Astrocyte (in vitro differentiated cells and primary cell): ENCODE data around the gene LHPP.

Experiments used
- CTCF ChIP-seq: IDR thresholded peaks from 2 replicates; pipeline ENCODE4 v1.5.1; 2011; ENCODE audit warnings: low read depth, mild to moderate bottlenecking, inconsistent platforms, low read length, moderate library complexity; ENCODE audit not compliant: insufficient read depth
- EZH2 ChIP-seq: IDR thresholded peaks from 2 replicates; pipeline ENCODE4 v1.6.1; 2012; ENCODE audit warnings: mild to moderate bottlenecking, low read length, inconsistent platforms; ENCODE audit not compliant: insufficient read depth

GRCh38 chr10:124534826-124535601 lies 73.4 kb downstream of the LHPP start:
- no peak for TF ChIP-seq CTCF
- no peak for TF ChIP-seq EZH2
